H1 (cell line): ENCODE data around the gene EMD. TPM values are rescaled to one million over a fixed set of nuclear protein-coding genes. Genes with fewer than 3 reads are reported as not detected.
"Not testable (repeated sequence)": the region's sequence is repeated elsewhere in the genome, so short reads cannot be mapped to it uniquely, and the experiment has no call there.

Source experiments
- CTCF ChIA-PET: fragments of 300-600 bp; sonication (Branson Sonifier 250); formaldehyde crosslinking; loops from one replicate; lab custom pipeline; 2021; ENCODE audit not compliant: partially characterized antibody; lab: Charles Lee
- POLR2A ChIA-PET: fragments of 300-600 bp; sonication (Branson Sonifier 250); formaldehyde crosslinking; loops from one replicate; lab custom pipeline; 2021; ENCODE audit warnings: inconsistent platforms; ENCODE audit not compliant: partially characterized antibody; lab: Charles Lee
- DNase-seq, 2 experiments: peaks; one replicate each; pipeline versions ENCODE4 v3.0.0 to v3.0.0-alpha.2; 2010 to 2022; ENCODE audit warnings: low spot score in 2 of 2, low read depth in 1 of 2, mixed read lengths in 1 of 2
- FAIRE-seq: peaks from 2 replicates; lab custom pipeline; 2011; peaks lifted over from hg19 to GRCh38; lab: Jason Lieb, UNC
- H2AFZ ChIP-seq: 2 replicates; pipeline ENCODE4 v1.8.1; 2012; ENCODE audit warnings: low read length, inconsistent platforms
- H2AK5ac ChIP-seq: 2 replicates; pipeline ENCODE4 v1.6.1; 2013; ENCODE audit warnings: low read depth, low read length
- H2BK120ac ChIP-seq: replicated peaks from 2 replicates; pipeline ENCODE3; 2013; ENCODE audit warnings: low read depth, low read length, inconsistent platforms
- H2BK12ac ChIP-seq: 2 replicates; pipeline ENCODE4 v1.6.1; 2013; ENCODE audit warnings: low read depth, low read length
- H2BK15ac ChIP-seq: 2 replicates; pipeline ENCODE4 v1.6.1; 2013; ENCODE audit warnings: low read length
- H2BK20ac ChIP-seq: 2 replicates; pipeline ENCODE4 v1.6.1; 2013; ENCODE audit warnings: low read length
- H2BK5ac ChIP-seq: 2 replicates; pipeline ENCODE4 v1.6.1; 2013; ENCODE audit warnings: low read depth, low read length
- H3K14ac ChIP-seq: 2 replicates; pipeline ENCODE4 v1.6.1; 2013; ENCODE audit warnings: inconsistent platforms; ENCODE audit not compliant: insufficient read length
- H3K18ac ChIP-seq: 2 replicates; pipeline ENCODE4 v1.6.1; 2013; ENCODE audit warnings: low read length; ENCODE audit errors: extremely low read depth
- H3K23ac ChIP-seq: 2 replicates; pipeline ENCODE4 v1.6.1; 2013; ENCODE audit warnings: inconsistent platforms; ENCODE audit not compliant: insufficient read length
- H3K23me2 ChIP-seq: 2 replicates; pipeline ENCODE4 v1.6.1; 2013; ENCODE audit warnings: low read depth, low read length
- H3K27ac ChIP-seq: 2 replicates; pipeline ENCODE4 v1.6.1; 2011; ENCODE audit warnings: low read depth, low read length, inconsistent platforms
- H3K27me3 ChIP-seq, 4 experiments: replicated peaks in 1 of 4; 1 replicate in 1 of 4; 2 replicates in 3 of 4; pipeline versions ENCODE4 v1.6.1 to v1.8.1; 2011 to 2013; ENCODE audit warnings: low read length in 3 of 4, mild to moderate bottlenecking in 3 of 4, inconsistent platforms in 2 of 4, mixed read lengths in 2 of 4, moderate library complexity in 1 of 4; ENCODE audit not compliant: control insufficient read depth in 3 of 4, insufficient read depth in 3 of 4; ENCODE audit errors: extremely low read depth in 1 of 4
- H3K36me3 ChIP-seq, 4 experiments: 2 replicates each; pipeline versions ENCODE4 v1.6.1 to v1.8.1; 2011 to 2013; ENCODE audit warnings: mild to moderate bottlenecking in 4 of 4, low read length in 3 of 4, moderate library complexity in 2 of 4, control low read depth in 1 of 4, inconsistent platforms in 1 of 4; ENCODE audit not compliant: insufficient read depth in 4 of 4, control insufficient read depth in 2 of 4
- H3K4ac ChIP-seq: replicated peaks from 2 replicates; pipeline ENCODE3; 2013; ENCODE audit warnings: low read length, low read depth, mixed read lengths, inconsistent platforms; ENCODE audit not compliant: insufficient read length
- H3K4me1 ChIP-seq, 4 experiments: replicated peaks in 1 of 4; 1 replicate in 1 of 4; 2 replicates in 3 of 4; pipeline versions ENCODE4 v1.6.1 to v1.8.1; 2011 to 2013; ENCODE audit warnings: low read length in 3 of 4, inconsistent platforms in 2 of 4, mixed read lengths in 1 of 4; ENCODE audit not compliant: insufficient read depth in 4 of 4, control insufficient read depth in 3 of 4
- H3K4me2 ChIP-seq, 2 experiments: 2 replicates each; pipeline versions ENCODE4 v1.6.1 to v1.8.1; 2011 to 2013; ENCODE audit warnings: low read depth in 2 of 2, low read length in 2 of 2, control low read depth in 1 of 2, inconsistent platforms in 1 of 2, mild to moderate bottlenecking in 1 of 2; ENCODE audit not compliant: insufficient read depth in 1 of 2
- H3K4me3 ChIP-seq, 4 experiments: fragments of 200-600, 300-600 bp in 1 of 4; sonication (generic), shearing (Covaris generic), sonication (Bioruptor Twin) in 1 of 4; 2 replicates each; pipeline versions ENCODE4 v1.5.1 to v1.8.1; 2011 to 2016; ENCODE audit warnings: low read length in 4 of 4, low read depth in 3 of 4, control low read depth in 2 of 4, inconsistent platforms in 2 of 4, mild to moderate bottlenecking in 2 of 4, mixed read lengths in 1 of 4, moderate library complexity in 1 of 4; ENCODE audit not compliant: insufficient read depth in 2 of 4; ENCODE audit errors: extremely low read depth in 1 of 4
- H3K56ac ChIP-seq: replicated peaks from 2 replicates; pipeline ENCODE3; 2013; ENCODE audit warnings: low read depth, mild to moderate bottlenecking, mixed read lengths, low read length, inconsistent platforms; ENCODE audit not compliant: insufficient read length
- H3K79me1 ChIP-seq: 2 replicates; pipeline ENCODE4 v1.6.1; 2013; ENCODE audit warnings: low read depth, low read length, control low read depth
- H3K79me2 ChIP-seq, 2 experiments: 2 replicates each; pipeline versions ENCODE4 v1.6.1 to v1.8.1; 2012 to 2013; ENCODE audit warnings: low read length in 2 of 2, mild to moderate bottlenecking in 2 of 2, inconsistent platforms in 1 of 2; ENCODE audit not compliant: insufficient read depth in 2 of 2, control insufficient read depth in 1 of 2
- H3K9ac ChIP-seq, 4 experiments: replicated peaks in 1 of 4; 1 replicate in 1 of 4; 2 replicates in 3 of 4; pipeline versions ENCODE4 v1.6.1 to v1.8.1; 2011 to 2013; ENCODE audit warnings: low read depth in 3 of 4, low read length in 3 of 4, control low read depth in 2 of 4, mild to moderate bottlenecking in 2 of 4, moderate library complexity in 2 of 4, inconsistent platforms in 1 of 4; ENCODE audit errors: extremely low read depth in 1 of 4
- H3K9me3 ChIP-seq, 2 experiments: 2 replicates each; pipeline versions ENCODE4 v1.6.1 to v1.8.1; 2012 to 2013; ENCODE audit warnings: mild to moderate bottlenecking in 2 of 2, moderate library complexity in 2 of 2, control low read depth in 1 of 2, inconsistent platforms in 1 of 2, low read depth in 1 of 2, low read length in 1 of 2, mixed read lengths in 1 of 2; ENCODE audit not compliant: insufficient read depth in 2 of 2
- H4K20me1 ChIP-seq, 2 experiments: replicated peaks in 1 of 2; 2 replicates each; pipeline versions ENCODE3 to v1.8.1; 2011 to 2013; ENCODE audit warnings: inconsistent platforms in 2 of 2, low read length in 2 of 2, mild to moderate bottlenecking in 1 of 2; ENCODE audit not compliant: insufficient read depth in 2 of 2, control insufficient read depth in 1 of 2
- H4K5ac ChIP-seq: 2 replicates; pipeline ENCODE4 v1.6.1; 2013; ENCODE audit warnings: low read length, low read depth, mixed read lengths, inconsistent platforms; ENCODE audit not compliant: insufficient read length
- H4K8ac ChIP-seq: 2 replicates; pipeline ENCODE4 v1.8.0; 2013; ENCODE audit warnings: mild to moderate bottlenecking, moderate library complexity, low read length, inconsistent platforms; ENCODE audit not compliant: insufficient read depth; ENCODE audit errors: extremely low read depth
- H4K91ac ChIP-seq: replicated peaks from 2 replicates; pipeline ENCODE3; 2013; ENCODE audit warnings: low read length, mixed read lengths, inconsistent platforms; ENCODE audit not compliant: insufficient read length
- WGBS, 2 experiments: shearing (Covaris generic) in 1 of 2; methylation state at CpG; one replicate each; pipeline versions ENCODE4 v1.1.6 to v1.1.7; 2013 to 2015; ENCODE audit warnings: low lambda C conversion rate in 2 of 2, mixed read lengths in 2 of 2, inconsistent platforms in 1 of 2, low coverage in 1 of 2, missing lambda C conversion rate in 1 of 2; ENCODE audit not compliant: insufficient replicate concordance in 2 of 2, insufficient coverage in 1 of 2, insufficient read length in 1 of 2; ENCODE audit errors: extremely low coverage in 1 of 2, missing lambda C conversion rate in 1 of 2; 5-methylcytosine and 5-hydroxymethylcytosine counted together
- polyA plus RNA-seq, 7 experiments: library from polyadenylated mRNA; depleted of rRNA in 3 of 7; stranded (reverse) in 5 of 7; unstranded in 2 of 7; fragments of >200 nt in 5 of 7; fragments of 200-250 nt in 2 of 7; gene quantifications; 1 replicate in 5 of 7; 2 replicates in 1 of 7; 4 replicates in 1 of 7; pipeline versions ENCODE4 v1.2.1 to v1.2.3, GENCODE V29; 2011 to 2013; ENCODE audit warnings: missing spikeins in 2 of 7, mixed read lengths in 2 of 7
- total RNA-seq: library from RNA; stranded (reverse); fragmentation: NEBNext Ultra II Directional; extraction: Animal tissue kit (Norgen Biotek cat#: 25700); gene quantifications from 2 replicates; pipeline ENCODE4 v1.2.1, GENCODE V29; 2021

Gene EMD
- total and polyA plus RNA-seq, 2 of the 8 experiments (the other 6 are each of a cell fraction or from before 2014, with no cell fraction given) = 45.5 to 109 TPM

GRCh38 chrX:154341399-154342298 is 37.4 kb upstream of the EMD start:
- H3K9me3 ChIP-seq, H2BK20ac ChIP-seq, H3K79me2 ChIP-seq, H3K4me2 ChIP-seq, H2AK5ac ChIP-seq, H3K23ac ChIP-seq, H4K8ac ChIP-seq, H3K23me2 ChIP-seq, H2BK120ac ChIP-seq, H4K20me1 ChIP-seq, H3K9ac ChIP-seq, H4K91ac ChIP-seq, H3K4ac ChIP-seq, H2BK5ac ChIP-seq, H3K27ac ChIP-seq, H3K14ac ChIP-seq, H3K36me3 ChIP-seq, H4K5ac ChIP-seq, CTCF ChIA-PET, H3K4me3 ChIP-seq, H2BK15ac ChIP-seq, H2AFZ ChIP-seq, H3K18ac ChIP-seq, DNase-seq, H2BK12ac ChIP-seq, H3K4me1 ChIP-seq, H3K79me1 ChIP-seq, H3K56ac ChIP-seq, POLR2A ChIA-PET, H3K27me3 ChIP-seq: not testable (repeated sequence)
- peak; percentile 96 for FAIRE-seq
- WGBS, 2 experiments = no CpG with 5 or more reads among the region's 115 CpGs

- DNase-seq, CTCF ChIA-PET, H3K9me3 ChIP-seq: not testable (repeated sequence)
Observed at GRCh38 chrX:154343063-154343462, 36.0 kb upstream of the EMD start.

More at GRCh38 chrX:154343063-154343462, 36.0 kb upstream of the EMD start:
- H2BK15ac ChIP-seq, H3K4me2 ChIP-seq, H3K36me3 ChIP-seq, H2BK5ac ChIP-seq, H4K8ac ChIP-seq, H3K27ac ChIP-seq, H3K56ac ChIP-seq, H3K4ac ChIP-seq, H2BK20ac ChIP-seq, H3K4me3 ChIP-seq, H4K91ac ChIP-seq, H3K4me1 ChIP-seq, H3K79me1 ChIP-seq, H3K23me2 ChIP-seq, H3K27me3 ChIP-seq, H2AFZ ChIP-seq, H2BK120ac ChIP-seq, H3K9ac ChIP-seq, H2AK5ac ChIP-seq, H3K14ac ChIP-seq, H4K20me1 ChIP-seq, H3K23ac ChIP-seq, H3K79me2 ChIP-seq, H3K18ac ChIP-seq, H4K5ac ChIP-seq, POLR2A ChIA-PET, H2BK12ac ChIP-seq: not testable (repeated sequence)
- no CpG with 5 or more reads among the region's 16 CpGs for WGBS, 2 experiments
- peak; percentile 100 for FAIRE-seq
